Rectal smooth muscle tissue (tissue), 1 donor: Measurements from ENCODE around the gene PDCD5.

Experiments used
- H3K27ac ChIP-seq: one replicate; pipeline ENCODE4 v1.7.0; 2013; ENCODE audit warnings: low read depth, low read length, inconsistent platforms
- H3K27me3 ChIP-seq: one replicate; pipeline ENCODE4 v1.7.0; 2013; ENCODE audit warnings: low read length; ENCODE audit not compliant: control insufficient read depth, insufficient read depth
- H3K36me3 ChIP-seq: one replicate; pipeline ENCODE4 v1.7.0; 2013; ENCODE audit warnings: low read length; ENCODE audit not compliant: control insufficient read depth, insufficient read depth
- H3K4me1 ChIP-seq: one replicate; pipeline ENCODE4 v1.7.0; 2013; ENCODE audit warnings: low read length; ENCODE audit not compliant: control insufficient read depth, insufficient read depth
- H3K4me3 ChIP-seq: one replicate; pipeline ENCODE4 v1.7.0; 2013; ENCODE audit warnings: low read length
- H3K9ac ChIP-seq: one replicate; pipeline ENCODE4 v1.7.0; 2013; ENCODE audit warnings: low read length

PDCD5 gene

DNA sequence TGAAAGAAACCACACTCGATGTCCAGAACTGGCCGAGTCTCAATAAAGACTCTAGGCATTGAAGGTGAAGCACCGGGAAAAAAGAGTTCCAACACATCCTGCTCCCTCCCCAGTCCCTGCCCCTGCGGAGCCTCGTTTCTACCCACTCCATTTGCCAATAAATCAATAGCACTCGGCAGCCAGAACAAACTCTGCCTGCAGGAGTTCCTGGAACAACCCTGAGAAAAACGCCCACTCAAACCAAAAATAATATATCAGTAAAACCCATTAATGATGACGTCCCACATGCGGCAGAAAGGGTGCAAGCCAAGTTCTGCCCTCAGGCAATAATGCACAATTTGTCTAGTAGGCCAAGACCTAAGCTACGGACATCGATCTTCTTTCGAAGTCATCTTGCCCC, 41.0 kb downstream of the PDCD5 start:
- Histone ChIP-seq H3K9ac (no peak overlapping the region), H3K27me3 (no peaks in the 10 kb centered on the region), H3K36me3 (peaks cover 23% of the 10 kb centered on the region), H3K4me3 (no peak overlapping the region), H3K27ac (no peak overlapping the region), H3K4me1 (no peaks in the 10 kb centered on the region)

- H3K4me3 ChIP-seq = no peak overlapping the region
- no peaks in the 10 kb centered on the region for H3K27me3 ChIP-seq
- no peaks in the 10 kb centered on the region for H3K4me1 ChIP-seq
- H3K27ac ChIP-seq = no peak overlapping the region
- H3K9ac ChIP-seq = no peak overlapping the region
- peaks cover 25% of the 10 kb centered on the region for H3K36me3 ChIP-seq
Observed at GRCh38 chr19:32624410-32624809, 43.4 kb downstream of the PDCD5 start.

DNA sequence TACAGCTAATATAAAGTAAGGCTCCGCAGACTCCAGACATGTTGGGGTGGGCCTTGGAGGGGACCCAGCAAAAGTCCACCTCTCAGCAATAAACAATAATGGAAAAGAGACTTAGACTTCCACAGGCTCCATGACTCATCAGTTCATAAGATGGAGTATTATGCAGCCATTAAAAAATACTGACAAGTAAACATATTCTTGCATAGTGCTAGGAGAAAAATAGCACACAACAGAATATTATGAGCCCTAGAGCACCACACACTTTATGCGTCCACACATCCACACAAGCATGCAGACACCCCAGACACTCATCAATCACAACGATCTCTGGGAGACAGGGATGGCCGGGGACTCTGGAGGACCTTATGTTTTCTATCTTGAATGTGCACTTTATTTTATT, 46.0 kb downstream of the PDCD5 start:
- Histone ChIP-seq H3K4me3 (no peak overlapping the region), H3K27ac (no peak overlapping the region), H3K36me3 (peaks cover 32% of the 10 kb centered on the region), H3K27me3 (no peaks in the 10 kb centered on the region), H3K4me1 (no peaks in the 10 kb centered on the region), H3K9ac (no peak overlapping the region)

- Histone ChIP-seq H3K4me3 (no peak overlapping the region), H3K4me1 (no peaks in the 10 kb centered on the region), H3K27ac (no peak overlapping the region), H3K36me3 (peaks cover 29% of the 10 kb centered on the region), H3K27me3 (no peaks in the 10 kb centered on the region), H3K9ac (no peak overlapping the region)
Observed at GRCh38 chr19:32627714-32628270, 46.8 kb downstream of the PDCD5 start.

GRCh38 chr19:32630338-32630737, 49.3 kb downstream of the PDCD5 start:
- Histone ChIP-seq H3K36me3 (peaks cover 30% of the 10 kb centered on the region), H3K27ac (no peak overlapping the region), H3K4me1 (no peaks in the 10 kb centered on the region), H3K9ac (no peak overlapping the region), H3K4me3 (no peak overlapping the region), H3K27me3 (no peaks in the 10 kb centered on the region)

DNA sequence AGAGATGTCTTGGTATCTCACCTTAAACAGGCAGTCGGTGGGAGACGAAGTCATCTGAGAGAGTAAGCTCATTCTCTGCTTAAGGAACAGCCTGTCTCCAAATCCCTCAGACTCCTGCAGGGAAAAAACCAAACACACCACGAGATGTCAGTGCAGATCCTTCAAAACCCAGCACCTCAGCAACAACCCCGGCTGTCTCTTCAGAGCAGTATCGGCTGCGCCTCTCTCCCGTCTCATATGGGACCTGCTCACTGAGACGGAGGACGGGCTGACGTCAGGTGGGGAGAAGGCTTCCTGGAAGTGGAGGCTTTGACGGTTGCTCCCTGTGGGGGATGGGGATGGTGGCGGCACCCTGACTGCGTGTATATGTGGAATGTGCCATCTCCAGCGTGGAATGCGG, 50.4 kb downstream of the PDCD5 start:
- Histone ChIP-seq H3K4me3 (no peak overlapping the region), H3K4me1 (no peaks in the 10 kb centered on the region), H3K9ac (no peak overlapping the region), H3K27me3 (no peaks in the 10 kb centered on the region), H3K27ac (no peak overlapping the region), H3K36me3 (peaks cover 35% of the 10 kb centered on the region)
